HepG2 (cell line): Measurements from ENCODE around the gene MBD5. TPM values are rescaled to one million over a fixed set of nuclear protein-coding genes. Genes with fewer than 3 reads are reported as not detected.
A peak's percentile ranks its signal among the peaks of the same experiment; 100 is the strongest.

ENCODE experiments used
- AGO2 ChIP-seq: fragments of 200-400 bp; formaldehyde crosslinking; optimal IDR thresholded peaks from 2 replicates; pipeline ENCODE3; 2017; ENCODE audit warnings: mild to moderate bottlenecking, low read depth, low read length, moderate library complexity
- ATRX ChIP-seq: sonication (generic); formaldehyde crosslinking; IDR thresholded peaks from 2 replicates; pipeline ENCODE4 v1.4.0; 2020; ENCODE audit warnings: missing genetic modification reagents, borderline replicate concordance
- CREBL2 ChIP-seq: sonication (generic); formaldehyde crosslinking; IDR thresholded peaks from 2 replicates; pipeline ENCODE4 v1.8.1; 2023; ENCODE audit warnings: missing genetic modification reagents, mild to moderate bottlenecking, borderline replicate concordance
- FOXC1 ChIP-seq: sonication (generic); formaldehyde crosslinking; IDR thresholded peaks from 2 replicates; pipeline ENCODE4 v1.8.0; 2022; ENCODE audit warnings: mild to moderate bottlenecking, missing genetic modification reagents, borderline replicate concordance
- GZF1 ChIP-seq: sonication (generic); formaldehyde crosslinking; IDR thresholded peaks from 2 replicates; pipeline ENCODE4 v1.5.1; 2020; ENCODE audit warnings: mild to moderate bottlenecking, missing genetic modification reagents
- HMGXB3 ChIP-seq: sonication (generic); formaldehyde crosslinking; IDR thresholded peaks from 2 replicates; pipeline ENCODE4 v1.4.0; 2020; ENCODE audit warnings: missing genetic modification reagents, borderline replicate concordance
- HOXA9 ChIP-seq: sonication (generic); formaldehyde crosslinking; IDR thresholded peaks from 2 replicates; pipeline ENCODE4 v1.8.1; 2022; ENCODE audit warnings: missing genetic modification reagents, mild to moderate bottlenecking, moderate library complexity, borderline replicate concordance
- KLF13 ChIP-seq: sonication (generic); formaldehyde crosslinking; IDR thresholded peaks from 2 replicates; pipeline ENCODE4 v1.4.0; 2020; ENCODE audit warnings: mild to moderate bottlenecking, missing genetic modification reagents
- NAIF1 ChIP-seq: sonication (generic); formaldehyde crosslinking; IDR thresholded peaks from 2 replicates; pipeline ENCODE4 v1.5.0; 2020; ENCODE audit warnings: mild to moderate bottlenecking, missing genetic modification reagents, borderline replicate concordance
- POLR2G ChIP-seq: fragments of 200-400 bp; formaldehyde crosslinking; IDR thresholded peaks from 2 replicates; pipeline ENCODE4 v1.6.1; 2018; ENCODE audit warnings: mild to moderate bottlenecking, low read depth, low read length, moderate library complexity
- PRMT3 ChIP-seq: sonication (generic); formaldehyde crosslinking; IDR thresholded peaks from 2 replicates; pipeline ENCODE4 v1.8.1; 2022; ENCODE audit warnings: low read depth, mild to moderate bottlenecking, moderate library complexity, missing genetic modification reagents, borderline replicate concordance
- REXO4 ChIP-seq: sonication (generic); formaldehyde crosslinking; IDR thresholded peaks from 2 replicates; pipeline ENCODE4 v1.8.0; 2022; ENCODE audit warnings: missing genetic modification reagents, mild to moderate bottlenecking, borderline replicate concordance
- SAFB2 ChIP-seq: sonication (generic); formaldehyde crosslinking; IDR thresholded peaks from 2 replicates; pipeline ENCODE4 v1.5.1; 2020; ENCODE audit warnings: missing genetic modification reagents, low read depth, mild to moderate bottlenecking, borderline replicate concordance
- TEAD3 ChIP-seq: optimal IDR thresholded peaks from 2 replicates; pipeline ENCODE3; 2016; ENCODE audit warnings: borderline replicate concordance
- TFAP4 ChIP-seq: sonication (generic); IDR thresholded peaks from 2 replicates; pipeline ENCODE4 v1.6.1; 2016; ENCODE audit warnings: low read depth, borderline replicate concordance
- TFE3 ChIP-seq: IDR thresholded peaks from 2 replicates; pipeline ENCODE4 v1.6.1; 2016
- ZNF224 ChIP-seq: sonication (generic); formaldehyde crosslinking; IDR thresholded peaks from 2 replicates; pipeline ENCODE4 v1.5.0; 2020; ENCODE audit warnings: mild to moderate bottlenecking, missing genetic modification reagents
- ZNF33B ChIP-seq: sonication (generic); formaldehyde crosslinking; IDR thresholded peaks from 2 replicates; pipeline ENCODE4 v1.5.1; 2020; ENCODE audit warnings: mild to moderate bottlenecking, missing genetic modification reagents
- ZNF724P ChIP-seq: sonication (generic); formaldehyde crosslinking; IDR thresholded peaks from 2 replicates; pipeline ENCODE4 v1.8.0; 2022; ENCODE audit warnings: missing genetic modification reagents, borderline replicate concordance
- ZSCAN9 ChIP-seq: IDR thresholded peaks from 2 replicates; pipeline ENCODE4 v1.6.1; 2016; ENCODE audit warnings: borderline replicate concordance
- polyA plus RNA-seq, 8 experiments: library from polyadenylated mRNA; depleted of rRNA in 3 of 8; stranded (reverse) in 7 of 8; unstranded in 1 of 8; fragments of >200 nt; fragmentation: Illumina TruSeq in 4 of 8; extraction: Trizol in 4 of 8; gene quantifications; 2 replicates each; pipeline versions ENCODE4 v1.2.1 to v1.2.3, GENCODE V29; 2011 to 2016; ENCODE audit warnings: low read depth in 4 of 8, missing spikeins in 1 of 8, mixed read lengths in 1 of 8; ENCODE audit not compliant: insufficient read depth in 1 of 8
- total RNA-seq, 5 experiments: library from RNA; depleted of rRNA; stranded (reverse); fragments of >200 nt; fragmentation: Illumina TruSeq; extraction: Trizol; gene quantifications; 2 replicates each; pipeline ENCODE4 v1.2.3, GENCODE V29; 2016; ENCODE audit warnings: low read depth in 1 of 5

MBD5 gene
- total and polyA plus RNA-seq, 2 of the 13 experiments (the other 11 are each of a cell fraction or from before 2014, with no cell fraction given) = 13.5 to 26.4 TPM

GRCh38 chr2:148021059-148021861, at the start of gene MBD5 (continued):
- no peak for TF ChIP-seq HMGXB3
- no peak for TF ChIP-seq TFE3 (CRISPR knock-in tag)
- peak; percentile 63; the same call in 1 of the 2 replicates for TF ChIP-seq GZF1 (CRISPR knock-in tag)
- TF ChIP-seq REXO4 (CRISPR knock-in tag) = no peak
- 0 out of 2 replicates have a peak, but pooled peaks have one; percentile 5 for TF ChIP-seq FOXC1 (CRISPR knock-in tag)
- TF ChIP-seq TFAP4 = peak; percentile 60
- TF ChIP-seq ATRX (CRISPR knock-in tag) = no peak
- TF ChIP-seq CREBL2 (CRISPR knock-in tag) = 0 out of 2 replicates have a peak, but pooled peaks have one; percentile 15
- TF ChIP-seq POLR2G = peak; percentile 44; the same call in 1 of the 2 replicates
- peak; percentile 15; the same call in 1 of the 2 replicates for TF ChIP-seq ZNF33B
- TF ChIP-seq TEAD3 (CRISPR knock-in tag) = no peak
- peak; percentile 5; the same call in 1 of the 2 replicates for TF ChIP-seq SAFB2 (CRISPR knock-in tag)
- no peak for TF ChIP-seq KLF13
- TF ChIP-seq HOXA9 (CRISPR knock-in tag) = no peak
- TF ChIP-seq ZSCAN9 (CRISPR knock-in tag) = no peak
- no peak for TF ChIP-seq PRMT3 (CRISPR knock-in tag)
- TF ChIP-seq ZNF224 = no peak
- no peak for TF ChIP-seq ZNF724P (CRISPR knock-in tag)
- TF ChIP-seq AGO2 = no peak
- 0 out of 2 replicates have a peak, but pooled peaks have one; percentile 48 for TF ChIP-seq NAIF1 (CRISPR knock-in tag)
